Activated T-helper 9 cell treated with anti-CD3 and anti-CD28 coated beads, Interleukin-2, amount 50 U/mL, for 16 hours (primary cell): ENCODE measurements around the gene ABRAXAS1.
"Not testable (repeated sequence)": the region's sequence is repeated elsewhere in the genome, so short reads cannot be mapped to it uniquely, and the experiment has no call there.

Source experiments
- DNase-seq: peaks from one replicate; pipeline ENCODE4 v3.0.0-alpha.2; 2020; ENCODE audit warnings: low read depth

Gene ABRAXAS1

DNA sequence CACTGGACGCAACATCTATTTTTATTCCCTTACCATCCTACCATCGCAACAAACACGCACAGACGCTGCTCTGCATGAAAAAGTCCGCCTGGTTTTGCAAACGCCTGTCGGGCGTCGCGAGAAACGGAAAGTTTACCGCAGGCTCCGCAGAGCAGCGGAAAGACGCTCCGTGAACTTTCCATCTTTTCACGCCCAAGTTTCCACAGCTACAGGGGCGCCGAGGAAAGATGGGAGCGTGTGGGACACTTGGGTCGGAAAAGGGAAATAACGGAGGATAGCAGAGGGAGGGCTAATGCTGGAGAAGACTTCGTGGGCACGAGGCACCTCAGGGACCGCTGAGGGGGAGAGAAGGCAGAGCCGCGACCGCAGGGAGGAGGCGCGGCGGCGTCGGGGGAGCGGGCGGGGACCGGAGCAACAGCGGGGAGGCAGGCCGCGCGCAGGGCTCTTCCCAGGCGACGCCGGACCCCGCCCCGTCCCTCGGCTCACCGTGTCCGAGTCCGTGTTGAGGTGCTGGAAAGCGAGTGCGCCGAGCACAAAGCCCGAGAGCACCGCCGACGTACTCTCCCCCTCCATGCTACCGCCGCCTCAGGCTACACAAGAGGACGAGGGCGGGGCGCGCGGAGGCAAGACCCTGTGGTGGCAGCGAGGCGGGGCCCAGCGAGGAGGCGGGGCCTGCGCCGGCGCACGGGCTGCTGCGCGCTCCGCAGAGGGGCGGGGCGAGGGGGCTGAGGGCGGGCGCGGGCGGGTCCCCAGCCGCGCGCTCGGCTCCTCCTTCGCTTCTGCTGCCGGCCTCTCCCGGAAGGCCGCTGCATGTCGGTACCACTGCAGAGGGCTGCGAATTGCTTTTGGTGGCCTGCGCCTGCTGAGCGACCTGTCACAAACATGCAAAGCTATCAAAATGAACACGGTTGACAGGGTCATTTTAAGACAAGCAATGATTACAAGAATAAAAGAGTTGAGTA lies at the start of gene ABRAXAS1:
Gene ABRAXAS1 (minus strand): TSS at position 601 of the 962 bp plus-strand sequence. CDS start 28 bp downstream, at position 573.
- DNase-seq: peak; percentile 92

DNA sequence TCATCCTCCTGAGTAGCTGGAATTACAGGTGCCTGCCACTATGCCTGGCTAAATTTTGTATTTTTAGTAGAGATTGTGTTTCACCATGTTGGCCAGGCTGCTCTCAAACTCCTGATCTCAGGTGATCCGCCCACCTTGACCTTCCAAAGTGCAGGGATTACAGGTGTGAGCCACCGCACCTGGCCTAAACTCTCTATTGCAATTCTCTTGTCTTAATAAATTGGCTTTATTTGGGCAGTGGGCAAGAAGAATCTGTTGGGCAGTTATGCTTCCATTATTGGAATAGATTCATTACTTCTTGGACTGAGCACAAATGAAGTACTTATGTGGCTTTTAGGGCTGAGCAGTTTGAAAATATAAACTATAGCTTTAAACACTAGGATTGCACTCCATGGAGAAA lies 42.8 kb upstream of the ABRAXAS1 start:
- no peak for DNase-seq

DNA sequence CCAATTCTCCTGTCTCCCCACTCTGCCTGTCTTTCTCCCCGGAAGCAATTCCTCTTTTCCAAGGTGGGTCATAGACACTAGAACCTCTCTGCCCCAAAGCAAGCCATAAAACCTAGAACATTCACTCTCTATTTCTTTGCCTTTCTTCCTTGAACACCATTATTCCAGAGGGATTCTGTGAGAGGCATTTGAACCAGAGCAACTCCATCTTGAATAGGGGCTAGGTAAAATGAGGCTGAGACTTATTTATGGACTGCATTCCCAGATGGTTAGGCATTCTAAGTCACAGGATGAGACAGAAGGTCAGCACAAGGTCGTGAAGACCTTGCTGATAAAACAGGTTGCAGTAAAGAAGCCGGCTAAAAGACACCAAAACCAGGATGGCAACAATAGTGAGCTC lies 37.3 kb upstream of the ABRAXAS1 start:
- no peak for DNase-seq

DNA sequence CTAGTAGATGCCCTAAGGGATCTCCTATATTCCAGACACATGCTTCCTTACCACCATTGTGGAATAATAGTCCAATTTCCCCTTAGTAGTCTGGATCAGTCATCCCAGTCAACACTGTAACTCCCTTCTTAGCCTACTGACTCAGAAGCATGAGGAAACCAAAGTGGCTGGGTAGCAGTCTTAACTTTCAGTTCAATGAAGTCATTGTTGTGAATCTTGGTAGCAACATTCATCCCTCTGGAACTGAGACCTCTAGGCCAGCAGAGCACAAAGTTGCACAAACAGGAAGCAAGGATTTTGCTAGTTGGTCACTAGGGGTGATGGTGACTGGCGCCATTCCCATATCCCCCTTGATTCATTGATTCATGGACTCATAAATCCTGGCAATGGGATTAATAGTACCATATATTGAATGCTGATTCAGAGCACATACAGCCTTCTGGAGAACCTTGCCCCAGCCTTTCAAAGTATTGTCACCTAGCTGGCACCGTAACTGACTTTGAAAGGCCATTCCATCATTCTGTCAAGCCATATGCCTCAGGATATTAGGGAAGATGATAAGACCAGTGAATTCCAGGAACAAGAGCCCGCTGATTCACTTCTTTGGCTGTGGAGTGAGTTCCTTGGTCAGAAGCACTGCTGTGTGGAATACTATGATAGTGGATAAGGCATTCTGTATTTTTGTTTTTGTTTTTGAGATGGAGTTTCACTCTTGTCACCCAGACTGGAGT lies 31.3 kb upstream of the ABRAXAS1 start:
- DNase-seq: no peak

DNA sequence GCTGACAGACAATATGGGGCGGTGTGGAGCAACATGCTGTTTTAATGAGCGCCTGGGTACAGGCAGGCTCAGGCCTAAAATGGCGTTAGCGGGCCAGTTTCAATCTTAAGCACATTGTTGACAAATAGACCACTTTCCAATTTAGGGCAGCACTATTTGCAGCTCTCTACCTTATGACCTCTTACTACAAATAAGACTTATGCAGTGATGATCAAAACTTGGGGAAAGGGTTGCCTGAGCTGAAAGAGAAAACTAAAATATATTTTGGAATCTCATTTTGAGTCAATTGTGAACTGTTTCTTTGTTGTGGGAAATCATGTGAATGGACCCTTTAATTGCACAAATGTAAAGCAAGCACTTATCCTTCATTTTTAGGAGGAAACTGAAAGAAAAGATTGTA lies 25.5 kb upstream of the ABRAXAS1 start:
- DNase-seq: no peak

DNA sequence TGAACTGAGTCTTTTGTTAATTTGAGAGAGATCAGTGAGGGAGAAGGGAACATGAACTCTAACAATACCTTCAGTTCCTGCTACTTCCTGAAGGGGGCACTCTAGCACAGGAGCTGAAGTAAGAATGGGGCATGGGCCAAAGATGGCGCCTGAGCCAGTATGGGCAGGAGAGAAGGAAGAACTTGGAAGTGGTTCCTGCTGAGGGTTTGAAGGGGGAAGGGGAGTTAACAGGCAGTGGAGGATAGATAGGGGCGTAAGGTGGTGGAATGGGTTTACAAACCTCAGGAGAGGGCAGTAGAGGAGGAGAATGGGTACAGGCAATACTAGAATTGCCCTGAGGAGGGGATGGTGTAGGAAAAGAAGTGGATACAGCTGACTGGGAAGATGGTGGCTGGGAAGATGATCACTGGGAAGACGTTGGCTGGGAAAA lies 24.3 kb upstream of the ABRAXAS1 start:
- peak; percentile 28 for DNase-seq

DNA sequence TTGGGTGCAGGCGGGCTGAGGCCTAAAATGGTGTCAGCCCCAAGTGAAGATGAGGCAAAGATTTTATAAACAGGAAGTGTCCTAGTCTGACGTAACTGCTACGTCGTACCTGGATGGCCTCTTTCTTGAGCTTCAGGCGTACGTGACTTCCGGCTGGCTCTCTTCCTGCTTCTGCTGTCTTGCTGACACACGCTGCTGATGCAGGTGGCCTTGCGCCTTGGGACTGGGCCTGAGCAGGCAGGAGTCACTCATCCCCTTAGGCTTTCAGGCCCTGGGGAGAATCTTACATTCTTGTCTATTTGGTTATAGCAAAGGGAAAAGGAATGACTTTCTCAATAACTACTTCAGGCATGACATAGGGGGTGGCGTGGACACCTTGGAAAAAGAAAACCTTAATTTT lies 20.1 kb upstream of the ABRAXAS1 start:
- no peak for DNase-seq

DNA sequence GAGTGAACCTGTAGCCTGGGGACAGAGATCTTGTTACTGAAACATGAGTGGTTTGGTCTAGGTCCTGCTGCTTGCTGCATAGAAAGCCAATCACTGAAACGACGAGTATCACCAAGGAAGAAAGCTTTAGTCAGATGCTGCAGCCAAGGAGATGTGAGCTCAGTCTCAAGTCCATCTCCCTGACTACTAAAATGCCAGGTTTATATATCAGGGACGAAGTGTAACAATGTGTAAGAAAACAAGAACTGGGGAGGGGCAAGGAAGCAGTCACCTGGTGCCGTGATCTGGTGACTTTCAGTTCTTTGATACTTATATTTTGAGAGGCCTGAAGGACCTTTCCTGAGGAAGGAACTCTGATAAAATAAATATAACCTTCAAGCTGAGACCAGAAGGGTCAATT lies 19.6 kb upstream of the ABRAXAS1 start:
- DNase-seq: no peak

DNA sequence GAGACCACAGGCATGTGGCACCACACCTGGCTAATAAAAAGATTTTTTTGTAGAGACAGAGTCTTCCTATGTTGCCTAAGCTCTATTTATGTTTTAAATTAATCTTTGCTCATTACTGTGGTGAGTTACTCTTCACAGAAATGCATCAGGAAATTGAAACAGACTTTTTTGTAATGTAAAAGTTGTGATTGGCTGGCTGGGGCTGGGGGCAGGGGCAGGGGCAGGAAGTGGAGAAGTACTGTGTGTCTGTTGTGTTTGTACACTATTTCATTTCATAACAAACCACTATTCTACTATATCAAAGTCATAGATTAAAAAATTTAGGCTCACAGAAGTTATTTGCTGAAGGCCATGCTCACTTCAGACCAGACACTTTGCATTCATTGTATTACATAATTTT lies 19.1 kb upstream of the ABRAXAS1 start:
- DNase-seq: no peak

DNA sequence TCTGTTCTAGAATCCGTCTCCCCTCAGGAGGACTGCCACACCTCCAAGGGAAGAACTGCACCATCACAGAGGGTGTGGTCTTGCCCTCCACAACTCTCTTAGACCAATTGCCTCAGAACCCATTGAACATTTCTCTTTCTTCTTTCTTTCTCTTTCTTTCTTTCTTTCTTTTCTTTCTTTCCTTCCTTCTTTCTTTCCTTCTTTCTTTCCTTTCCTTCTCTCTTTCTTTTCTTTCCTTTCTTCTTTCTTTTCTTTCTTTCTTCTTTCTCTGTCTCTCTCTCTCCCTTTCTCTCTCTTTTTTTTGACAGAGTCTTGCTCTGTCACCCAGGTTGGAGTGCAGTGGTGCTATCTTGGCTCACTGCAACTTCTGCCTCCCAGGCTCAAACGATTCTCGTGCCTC lies 16.8 kb upstream of the ABRAXAS1 start:
- DNase-seq: not testable (repeated sequence)

DNA sequence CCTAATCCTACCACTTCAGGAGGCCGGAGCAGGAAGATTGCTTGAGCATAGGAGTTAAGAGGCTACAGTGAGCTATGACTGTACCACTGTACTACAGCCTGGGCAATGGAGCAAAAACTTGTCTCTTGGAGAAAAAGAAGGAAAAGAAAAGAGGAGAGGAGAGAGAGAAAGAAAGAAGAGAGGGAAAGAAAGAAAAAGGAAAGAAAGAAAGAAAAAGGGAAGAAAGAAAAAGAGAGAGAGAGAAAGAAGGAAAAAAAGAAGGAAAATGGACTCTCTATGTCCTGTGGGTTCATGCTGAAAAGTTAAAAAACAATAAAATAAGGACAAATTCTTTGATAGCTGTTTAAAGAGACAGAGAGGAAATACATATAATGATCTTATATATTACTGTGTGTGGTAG lies 13.3 kb upstream of the ABRAXAS1 start:
- DNase-seq: no peak

DNA sequence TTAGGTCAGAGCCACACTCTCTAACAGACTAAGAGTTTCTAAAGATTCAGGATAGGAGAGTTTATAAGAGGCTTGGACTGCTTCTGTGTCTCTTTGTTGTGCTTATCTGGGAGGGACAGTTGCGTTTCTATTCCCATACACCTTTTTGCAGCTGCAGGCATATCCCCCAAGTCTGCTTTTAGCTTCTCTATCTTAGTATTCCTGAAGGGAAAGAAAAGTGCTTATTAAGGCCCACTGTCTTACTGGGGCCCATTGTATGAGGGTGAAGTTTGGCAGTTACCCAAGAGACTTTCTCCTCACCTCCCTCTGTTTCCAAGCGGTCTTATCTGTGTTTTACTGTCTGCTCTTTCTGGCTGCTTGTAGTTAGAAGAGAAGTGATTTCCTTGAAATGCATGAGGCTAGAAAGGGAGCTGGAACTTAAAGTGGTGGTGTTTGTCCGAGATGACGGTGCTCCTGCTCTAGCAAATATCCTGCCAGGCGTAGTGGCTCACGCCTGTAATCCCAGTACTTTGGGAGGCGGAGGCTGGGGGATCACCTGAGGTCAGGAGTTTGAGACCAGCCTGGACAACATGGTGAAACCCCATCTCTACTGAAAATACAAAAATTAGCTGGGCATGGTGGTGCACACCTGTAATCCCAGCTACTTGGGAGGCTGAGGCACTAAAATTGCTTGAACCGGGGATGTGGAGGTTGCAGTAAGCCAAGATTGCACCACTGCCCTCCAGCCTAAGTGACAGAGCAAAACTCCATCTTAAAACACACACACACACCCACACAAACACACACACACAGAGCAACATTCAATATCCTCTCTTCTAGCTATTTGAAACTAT lies 11.4 kb upstream of the ABRAXAS1 start:
- not testable (repeated sequence) for DNase-seq

DNA sequence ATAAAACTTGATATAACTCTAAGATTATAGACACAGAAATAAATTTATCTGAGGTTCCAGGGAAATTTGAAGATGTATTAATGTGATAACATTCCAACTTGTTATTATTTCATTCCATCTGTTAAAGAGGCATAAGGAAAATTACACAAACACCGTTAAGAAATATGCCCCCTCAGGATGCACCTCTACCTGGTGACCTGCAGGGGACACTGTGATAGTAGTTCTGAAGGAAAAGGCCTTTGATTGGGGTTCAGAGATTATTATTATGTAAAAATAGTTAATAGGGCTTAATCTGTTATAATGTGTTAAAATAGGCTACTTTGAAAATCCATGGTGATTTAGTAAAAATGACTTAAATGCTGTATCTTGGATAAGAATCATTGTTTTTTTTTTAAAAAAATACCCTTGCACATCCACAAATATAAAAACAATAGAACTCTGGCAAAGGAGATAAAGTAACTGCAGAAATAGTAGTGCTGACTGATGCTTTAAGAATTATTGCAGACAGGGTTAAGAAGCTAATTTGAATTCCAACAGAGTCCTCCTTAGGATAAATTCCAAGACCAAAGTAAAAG lies 6.1 kb upstream of the ABRAXAS1 start:
- no peak for DNase-seq

DNA sequence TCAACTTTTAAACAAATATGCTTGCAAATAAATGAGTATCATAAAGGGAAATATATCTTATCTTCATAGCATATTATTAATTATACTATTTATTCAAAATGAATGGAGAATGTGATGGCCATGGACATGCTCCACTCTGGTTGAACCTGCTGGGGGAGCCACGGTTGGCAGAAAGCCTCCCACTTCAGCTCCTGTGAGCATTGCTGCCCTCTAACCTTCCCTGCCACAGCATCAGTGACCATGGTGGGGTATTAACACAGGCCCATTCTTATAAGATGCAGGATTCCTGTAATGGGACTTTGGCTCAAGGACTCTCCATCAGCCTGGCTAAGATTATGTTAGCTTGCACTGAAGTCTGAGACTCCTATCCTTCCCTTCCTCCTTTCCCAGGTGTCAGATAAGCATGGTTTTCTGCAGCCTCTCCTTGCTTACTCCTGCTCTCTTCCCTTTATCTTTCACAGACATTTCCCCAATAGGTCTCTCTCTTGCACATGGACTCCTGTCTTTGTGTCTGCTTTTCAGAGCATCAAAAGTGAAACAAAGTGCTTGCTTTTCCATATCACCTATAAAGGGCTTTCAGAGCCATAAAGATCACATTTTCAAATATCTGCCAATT lies 4.9 kb upstream of the ABRAXAS1 start:
- DNase-seq: no peak

DNA sequence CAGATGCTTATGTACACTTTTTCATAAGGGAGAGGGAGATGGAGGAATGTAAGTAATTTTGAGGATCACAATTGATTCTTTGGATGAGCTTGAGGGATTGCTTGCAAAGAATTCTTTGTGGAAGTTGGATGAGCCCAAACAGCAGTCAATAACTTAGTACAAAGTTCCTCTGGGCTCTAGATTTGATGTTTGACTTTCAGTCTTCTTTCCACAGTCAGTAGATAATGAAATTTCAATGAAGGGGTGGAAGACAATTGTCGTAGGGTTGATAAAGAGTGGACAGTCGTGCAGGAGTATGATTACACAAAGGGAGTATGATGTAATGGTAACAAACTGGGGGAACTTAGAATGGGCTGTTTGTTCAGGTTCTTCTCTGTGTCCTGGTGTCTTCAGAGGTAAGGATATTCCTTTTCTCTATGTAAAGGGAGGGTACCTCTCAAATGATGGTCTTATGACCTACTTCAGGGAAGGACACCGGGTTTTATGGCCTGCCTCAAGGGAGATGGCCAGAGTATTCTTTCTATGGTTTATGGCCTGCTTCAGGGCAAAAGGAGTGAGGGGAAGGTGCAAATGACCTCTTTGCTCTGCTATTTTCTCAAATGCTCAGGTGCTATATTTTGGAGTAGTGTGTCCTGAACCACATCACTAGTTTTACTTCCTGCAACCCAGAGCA lies 1.7 kb upstream of the ABRAXAS1 start:
- DNase-seq: no peak

DNA sequence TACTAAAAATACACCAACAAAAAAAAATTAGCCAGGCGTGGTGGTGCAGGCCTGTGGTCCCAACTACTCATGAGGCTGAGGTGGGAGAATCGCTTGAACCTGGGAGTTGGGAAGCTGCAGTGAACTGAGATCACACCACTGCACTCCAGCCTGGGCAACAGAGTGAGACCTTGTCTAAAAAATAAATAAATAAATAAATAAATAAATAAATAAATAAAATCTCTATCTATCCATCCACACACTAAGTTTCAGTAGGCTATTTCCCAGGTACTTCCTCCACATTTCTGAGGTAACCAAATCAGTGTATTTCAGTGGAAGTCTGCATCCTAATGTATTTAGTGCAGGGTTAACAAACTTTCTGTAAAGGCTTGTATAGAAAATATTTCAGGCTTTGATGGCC lies 10.9 kb downstream of the ABRAXAS1 start:
- no peak for DNase-seq

DNA sequence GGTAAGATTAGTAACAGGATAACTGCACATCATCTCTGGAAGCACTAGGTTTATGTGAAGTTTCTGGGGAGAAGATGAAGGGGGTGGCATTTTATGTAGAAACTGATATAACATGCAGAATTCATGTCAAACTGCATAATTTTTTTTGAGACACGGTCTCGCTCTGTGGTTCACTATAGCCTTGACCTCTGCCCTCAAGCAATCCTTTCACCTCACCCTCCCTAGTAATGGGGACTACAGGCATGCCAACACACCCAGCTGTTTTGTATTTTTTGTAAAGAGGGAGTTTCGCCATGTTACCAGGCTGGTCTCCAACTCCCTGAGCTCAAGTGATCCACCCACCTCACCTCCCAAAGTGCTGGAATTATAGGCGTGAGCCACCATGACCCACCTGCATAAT lies 11.5 kb downstream of the ABRAXAS1 start:
- no peak for DNase-seq

DNA sequence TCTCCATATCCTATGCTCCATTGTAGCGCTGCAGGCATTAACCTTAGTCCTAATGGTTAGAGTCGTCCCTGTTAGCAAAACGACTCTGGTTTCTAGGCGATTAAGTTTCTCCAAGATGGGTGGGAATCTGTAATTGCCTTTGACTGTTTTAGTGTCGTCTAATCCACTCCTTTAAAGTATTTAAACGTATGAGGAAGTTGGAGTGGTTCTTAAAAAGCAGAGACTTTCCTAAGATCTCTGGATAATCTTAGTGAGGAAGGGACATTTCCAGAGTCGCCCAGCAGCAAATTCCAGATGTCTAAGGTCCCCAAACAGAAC lies 28.8 kb downstream of the ABRAXAS1 start:
- DNase-seq: no peak

DNA sequence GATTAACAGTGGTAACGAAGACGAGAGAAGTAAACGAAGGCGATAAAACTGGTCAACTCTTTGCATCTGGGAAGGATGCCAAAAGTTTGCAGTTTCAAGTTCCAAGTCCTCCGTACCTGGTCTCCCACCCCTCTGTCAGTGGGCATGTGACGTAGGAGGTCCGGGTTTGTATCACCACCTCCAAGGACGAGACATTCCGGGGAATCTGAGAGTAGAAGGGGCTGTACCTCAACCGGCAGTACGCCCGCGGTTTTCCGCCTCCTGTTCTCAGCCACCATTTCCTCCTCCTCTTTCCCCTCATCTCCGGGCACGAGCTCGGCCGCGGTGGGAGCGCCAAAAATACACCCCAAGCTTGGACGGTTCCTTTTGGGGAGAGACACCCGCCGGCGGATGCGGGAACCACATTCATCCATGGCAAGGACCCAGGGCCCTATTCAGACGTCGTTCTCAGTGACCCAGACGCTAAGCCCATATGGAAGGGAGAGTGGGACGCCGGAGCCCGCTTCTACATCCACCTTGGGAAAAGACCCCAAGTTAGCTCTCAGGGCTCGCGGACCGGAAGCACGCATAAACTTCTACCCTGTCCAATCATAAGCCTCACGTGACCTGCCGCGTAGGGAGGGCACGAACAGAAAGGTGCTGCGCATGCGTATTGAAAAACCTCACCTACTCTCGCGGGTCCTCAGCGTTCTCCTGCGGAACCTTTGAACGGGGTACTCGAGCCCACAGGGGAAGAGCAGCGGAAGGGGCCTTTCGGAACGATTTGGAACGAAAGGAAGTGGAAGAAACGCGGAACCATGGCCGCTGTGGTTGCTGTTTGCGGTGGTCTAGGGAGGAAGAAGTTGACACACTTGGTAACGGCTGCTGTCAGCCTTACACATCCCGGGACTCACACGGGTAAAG lies 29.4 kb downstream of the ABRAXAS1 start, which contains the start of the genes HELQ and MRPS18C:
Gene HELQ (minus strand): TSS at position 543 of the 903 bp plus-strand sequence. CDS start 130 bp downstream, at position 413.
Gene MRPS18C (plus strand): TSS at position 778 of the 903 bp plus-strand sequence. CDS start 20 bp downstream, at position 798.
- peak; percentile 90 for DNase-seq

DNA sequence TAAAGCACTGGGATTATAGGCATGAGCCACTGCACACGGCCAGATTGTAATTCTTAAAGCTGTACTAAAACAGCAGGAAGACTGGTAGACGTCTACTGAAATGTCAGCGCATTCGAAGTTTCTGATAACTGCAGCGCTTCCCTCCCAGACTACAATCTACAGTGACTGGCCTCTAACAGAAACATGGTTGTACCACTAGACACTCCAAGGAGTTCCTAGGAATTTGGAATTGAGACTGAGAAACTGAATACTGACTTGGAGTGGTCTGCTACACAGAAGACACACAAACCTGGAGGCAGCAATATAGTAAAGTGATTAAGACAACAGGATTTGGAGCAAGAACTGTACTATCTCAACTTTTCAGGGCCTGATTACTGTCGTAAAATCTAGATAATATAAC lies 30.2 kb downstream of the ABRAXAS1 start:
- DNase-seq: no peak
